Measurements from ENCODE around the gene SLC4A2.

DNA sequence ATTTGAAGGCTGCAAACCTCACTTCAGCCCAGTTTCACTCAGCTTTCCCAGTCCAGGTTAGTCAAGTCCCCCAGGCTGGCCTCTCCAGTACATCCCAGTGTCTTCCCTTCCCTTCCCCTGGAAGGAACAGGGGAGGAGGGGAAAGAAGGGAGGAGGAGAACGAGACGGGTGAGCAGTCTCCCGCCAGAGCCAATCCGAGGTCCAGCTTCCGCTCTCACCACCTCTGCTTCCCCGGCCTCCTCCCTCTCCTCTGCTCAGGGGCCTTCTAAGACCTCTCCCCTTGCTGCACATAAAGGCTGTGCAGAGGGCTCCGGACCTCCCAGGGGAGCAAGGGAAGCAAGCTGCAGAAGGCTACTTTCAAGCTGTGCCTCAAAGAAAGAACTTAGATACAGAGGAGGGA lies 39.2 kb upstream of the SLC4A2 start:
- TF ChIP-seq, protein P1, sequence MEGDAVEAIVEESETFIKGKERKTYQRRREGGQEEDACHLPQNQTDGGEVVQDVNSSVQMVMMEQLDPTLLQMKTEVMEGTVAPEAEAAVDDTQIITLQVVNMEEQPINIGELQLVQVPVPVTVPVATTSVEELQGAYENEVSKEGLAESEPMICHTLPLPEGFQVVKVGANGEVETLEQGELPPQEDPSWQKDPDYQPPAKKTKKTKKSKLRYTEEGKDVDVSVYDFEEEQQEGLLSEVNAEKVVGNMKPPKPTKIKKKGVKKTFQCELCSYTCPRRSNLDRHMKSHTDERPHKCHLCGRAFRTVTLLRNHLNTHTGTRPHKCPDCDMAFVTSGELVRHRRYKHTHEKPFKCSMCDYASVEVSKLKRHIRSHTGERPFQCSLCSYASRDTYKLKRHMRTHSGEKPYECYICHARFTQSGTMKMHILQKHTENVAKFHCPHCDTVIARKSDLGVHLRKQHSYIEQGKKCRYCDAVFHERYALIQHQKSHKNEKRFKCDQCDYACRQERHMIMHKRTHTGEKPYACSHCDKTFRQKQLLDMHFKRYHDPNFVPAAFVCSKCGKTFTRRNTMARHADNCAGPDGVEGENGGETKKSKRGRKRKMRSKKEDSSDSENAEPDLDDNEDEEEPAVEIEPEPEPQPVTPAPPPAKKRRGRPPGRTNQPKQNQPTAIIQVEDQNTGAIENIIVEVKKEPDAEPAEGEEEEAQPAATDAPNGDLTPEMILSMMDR (IDR thresholded peaks at IDR 0.05; ENCODE audit: low read length) = no peak
- TF ChIP-seq EZH2 (optimal IDR thresholded peaks at IDR 0.05; ENCODE audit: low read depth, low read length) = no peak
- TF ChIP-seq EZH2phosphoT487 (IDR thresholded peaks at IDR 0.05; ENCODE audit: low read length) = no peak

All from MM.1S (cell line).